ENCODE data around the gene TWIST1.

Gene TWIST1

DNA sequence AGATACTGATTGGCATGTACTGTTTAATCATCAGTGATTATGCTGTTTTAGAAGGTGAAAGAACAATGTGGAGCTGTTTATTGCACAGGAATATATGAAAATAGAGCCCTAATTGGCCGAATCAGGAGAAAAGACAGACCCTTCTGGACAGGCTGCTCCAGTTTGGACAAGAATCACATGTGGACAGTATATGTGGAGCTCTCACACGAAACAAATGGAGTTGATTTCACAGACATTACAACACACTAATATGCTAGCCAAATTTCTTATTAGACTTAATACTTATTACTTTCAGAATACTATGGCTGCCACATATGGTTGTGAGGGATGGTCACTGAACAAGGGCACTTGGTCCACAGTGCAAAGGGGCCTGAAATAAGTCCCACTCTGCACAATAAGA lies 15.5 kb downstream of the TWIST1 start:
- TF ChIP-seq EGR1 (IDR thresholded peaks at IDR 0.05) (no peak), CREB1 (IDR thresholded peaks at IDR 0.05; ENCODE audit: low read depth) (no peak), ZBTB7A (IDR thresholded peaks at IDR 0.05; ENCODE audit: low read depth) (no peak), NFIC (IDR thresholded peaks at IDR 0.05) (no peak)

DNA sequence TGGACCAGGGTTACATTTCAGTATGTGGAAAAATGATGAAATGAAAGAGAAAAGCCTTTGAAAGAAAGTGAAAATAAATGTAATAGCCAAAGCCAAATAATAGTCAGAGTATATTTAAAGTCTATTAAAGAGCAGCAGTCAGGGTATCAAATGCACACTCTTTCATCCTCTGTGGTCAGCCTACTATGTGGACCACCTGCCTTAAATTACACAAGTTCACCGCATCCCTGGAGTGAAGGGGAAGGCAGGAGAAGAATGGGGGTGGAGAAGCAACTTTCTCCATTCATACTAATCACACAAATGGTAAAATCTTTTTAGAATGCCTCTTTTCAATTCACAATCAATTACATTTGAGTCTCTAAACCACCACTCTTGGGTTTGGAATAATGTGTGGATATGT lies 16.0 kb downstream of the TWIST1 start:
- TF ChIP-seq, protein P1, sequence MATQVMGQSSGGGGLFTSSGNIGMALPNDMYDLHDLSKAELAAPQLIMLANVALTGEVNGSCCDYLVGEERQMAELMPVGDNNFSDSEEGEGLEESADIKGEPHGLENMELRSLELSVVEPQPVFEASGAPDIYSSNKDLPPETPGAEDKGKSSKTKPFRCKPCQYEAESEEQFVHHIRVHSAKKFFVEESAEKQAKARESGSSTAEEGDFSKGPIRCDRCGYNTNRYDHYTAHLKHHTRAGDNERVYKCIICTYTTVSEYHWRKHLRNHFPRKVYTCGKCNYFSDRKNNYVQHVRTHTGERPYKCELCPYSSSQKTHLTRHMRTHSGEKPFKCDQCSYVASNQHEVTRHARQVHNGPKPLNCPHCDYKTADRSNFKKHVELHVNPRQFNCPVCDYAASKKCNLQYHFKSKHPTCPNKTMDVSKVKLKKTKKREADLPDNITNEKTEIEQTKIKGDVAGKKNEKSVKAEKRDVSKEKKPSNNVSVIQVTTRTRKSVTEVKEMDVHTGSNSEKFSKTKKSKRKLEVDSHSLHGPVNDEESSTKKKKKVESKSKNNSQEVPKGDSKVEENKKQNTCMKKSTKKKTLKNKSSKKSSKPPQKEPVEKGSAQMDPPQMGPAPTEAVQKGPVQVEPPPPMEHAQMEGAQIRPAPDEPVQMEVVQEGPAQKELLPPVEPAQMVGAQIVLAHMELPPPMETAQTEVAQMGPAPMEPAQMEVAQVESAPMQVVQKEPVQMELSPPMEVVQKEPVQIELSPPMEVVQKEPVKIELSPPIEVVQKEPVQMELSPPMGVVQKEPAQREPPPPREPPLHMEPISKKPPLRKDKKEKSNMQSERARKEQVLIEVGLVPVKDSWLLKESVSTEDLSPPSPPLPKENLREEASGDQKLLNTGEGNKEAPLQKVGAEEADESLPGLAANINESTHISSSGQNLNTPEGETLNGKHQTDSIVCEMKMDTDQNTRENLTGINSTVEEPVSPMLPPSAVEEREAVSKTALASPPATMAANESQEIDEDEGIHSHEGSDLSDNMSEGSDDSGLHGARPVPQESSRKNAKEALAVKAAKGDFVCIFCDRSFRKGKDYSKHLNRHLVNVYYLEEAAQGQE (IDR thresholded peaks at IDR 0.05; ENCODE audit: low read depth): no peak
- TF ChIP-seq YY1 (IDR thresholded peaks at IDR 0.05; ENCODE audit: low read depth): no peak
- TF ChIP-seq EGR1 (IDR thresholded peaks at IDR 0.05): no peak
- TF ChIP-seq FOXM1 (IDR thresholded peaks at IDR 0.05; ENCODE audit: borderline replicate concordance, low read depth): no peak
- TF ChIP-seq TEAD4 (IDR thresholded peaks at IDR 0.05): no peak
- no peak for TF ChIP-seq TAF1 (IDR thresholded peaks at IDR 0.05; ENCODE audit: low read depth)
- TF ChIP-seq, protein P2, sequence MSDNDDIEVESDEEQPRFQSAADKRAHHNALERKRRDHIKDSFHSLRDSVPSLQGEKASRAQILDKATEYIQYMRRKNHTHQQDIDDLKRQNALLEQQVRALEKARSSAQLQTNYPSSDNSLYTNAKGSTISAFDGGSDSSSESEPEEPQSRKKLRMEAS (IDR thresholded peaks at IDR 0.05): no peak
- no peak for TF ChIP-seq EP300 (IDR thresholded peaks at IDR 0.05; ENCODE audit: borderline replicate concordance)
- TF ChIP-seq NFIC (IDR thresholded peaks at IDR 0.05): no peak
- no peak for TF ChIP-seq ZBTB7A (IDR thresholded peaks at IDR 0.05; ENCODE audit: low read depth)
- no peak for TF ChIP-seq CEBPB (IDR thresholded peaks at IDR 0.05)
- no peak for TF ChIP-seq TCF12 (IDR thresholded peaks at IDR 0.05; ENCODE audit: low read depth)
- no peak for TF ChIP-seq CREB1 (IDR thresholded peaks at IDR 0.05; ENCODE audit: low read depth)
- TF ChIP-seq RAD21 (IDR thresholded peaks at IDR 0.05; ENCODE audit: low read depth): no peak

DNA sequence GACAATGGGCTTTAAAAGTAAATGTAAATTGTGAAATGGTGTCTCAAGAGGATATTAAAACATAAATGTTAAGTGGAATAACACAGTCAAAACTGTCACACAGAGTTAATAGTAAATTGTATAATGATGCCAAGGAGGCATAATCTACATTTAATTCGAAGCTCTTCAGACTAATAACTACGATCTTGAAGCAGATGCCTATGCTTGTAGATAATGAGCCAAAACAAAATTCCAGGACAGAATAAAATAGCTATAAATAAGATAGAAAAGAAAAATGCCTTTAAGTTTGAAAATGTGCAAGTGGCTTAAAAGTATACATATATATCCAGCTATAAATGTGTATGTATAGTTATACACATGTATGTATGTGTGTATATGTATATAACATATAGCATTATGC lies 17.5 kb downstream of the TWIST1 start:
- TF ChIP-seq ZBTB7A (IDR thresholded peaks at IDR 0.05; ENCODE audit: low read depth): no peak
- TF ChIP-seq NFIC (IDR thresholded peaks at IDR 0.05): no peak
- TF ChIP-seq, protein P3, sequence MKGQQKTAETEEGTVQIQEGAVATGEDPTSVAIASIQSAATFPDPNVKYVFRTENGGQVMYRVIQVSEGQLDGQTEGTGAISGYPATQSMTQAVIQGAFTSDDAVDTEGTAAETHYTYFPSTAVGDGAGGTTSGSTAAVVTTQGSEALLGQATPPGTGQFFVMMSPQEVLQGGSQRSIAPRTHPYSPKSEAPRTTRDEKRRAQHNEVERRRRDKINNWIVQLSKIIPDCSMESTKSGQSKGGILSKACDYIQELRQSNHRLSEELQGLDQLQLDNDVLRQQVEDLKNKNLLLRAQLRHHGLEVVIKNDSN (IDR thresholded peaks at IDR 0.05): no peak
- no peak for TF ChIP-seq FOXM1 (IDR thresholded peaks at IDR 0.05; ENCODE audit: borderline replicate concordance, low read depth)

DNA sequence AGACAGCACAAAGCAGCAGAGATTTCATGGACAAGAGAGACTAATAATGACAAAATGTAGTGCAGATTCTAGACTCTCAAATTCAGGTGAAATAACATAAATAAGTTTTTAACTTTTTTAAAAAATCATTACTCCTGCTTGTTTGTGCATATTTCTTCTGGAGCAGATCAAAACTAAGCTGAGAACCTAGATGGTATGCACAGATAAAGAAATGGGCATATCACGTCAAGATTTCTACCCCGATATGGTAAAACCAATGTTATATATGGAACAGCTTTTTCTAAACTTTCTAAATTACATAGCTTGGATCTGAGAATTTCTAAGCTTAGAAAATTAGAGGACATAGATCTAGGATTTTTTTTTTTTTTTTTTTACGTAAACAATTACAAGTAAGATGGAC lies 18.2 kb downstream of the TWIST1 start:
- TF ChIP-seq NFIC (IDR thresholded peaks at IDR 0.05) (no peak), RAD21 (IDR thresholded peaks at IDR 0.05; ENCODE audit: low read depth) (no peak)

DNA sequence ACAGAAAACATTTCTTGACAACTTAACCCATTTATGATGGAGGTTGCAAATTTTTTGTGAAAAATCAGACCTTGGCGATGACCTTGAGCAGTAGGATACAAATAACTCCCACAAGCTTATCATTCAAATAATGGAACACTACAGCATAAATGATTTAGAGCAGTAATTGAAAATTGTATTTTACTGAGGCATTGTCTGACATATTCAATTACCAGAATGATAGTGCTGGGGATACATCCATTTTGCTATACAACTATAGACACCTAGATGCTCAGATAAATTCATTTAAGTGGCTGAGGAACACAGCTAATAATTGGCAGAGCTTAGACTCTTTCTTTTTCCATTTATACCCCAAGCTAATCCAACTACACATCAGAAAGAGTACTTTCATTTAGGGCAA lies 18.9 kb downstream of the TWIST1 start:
- TF ChIP-seq, protein P2 (IDR thresholded peaks at IDR 0.05): no peak

DNA sequence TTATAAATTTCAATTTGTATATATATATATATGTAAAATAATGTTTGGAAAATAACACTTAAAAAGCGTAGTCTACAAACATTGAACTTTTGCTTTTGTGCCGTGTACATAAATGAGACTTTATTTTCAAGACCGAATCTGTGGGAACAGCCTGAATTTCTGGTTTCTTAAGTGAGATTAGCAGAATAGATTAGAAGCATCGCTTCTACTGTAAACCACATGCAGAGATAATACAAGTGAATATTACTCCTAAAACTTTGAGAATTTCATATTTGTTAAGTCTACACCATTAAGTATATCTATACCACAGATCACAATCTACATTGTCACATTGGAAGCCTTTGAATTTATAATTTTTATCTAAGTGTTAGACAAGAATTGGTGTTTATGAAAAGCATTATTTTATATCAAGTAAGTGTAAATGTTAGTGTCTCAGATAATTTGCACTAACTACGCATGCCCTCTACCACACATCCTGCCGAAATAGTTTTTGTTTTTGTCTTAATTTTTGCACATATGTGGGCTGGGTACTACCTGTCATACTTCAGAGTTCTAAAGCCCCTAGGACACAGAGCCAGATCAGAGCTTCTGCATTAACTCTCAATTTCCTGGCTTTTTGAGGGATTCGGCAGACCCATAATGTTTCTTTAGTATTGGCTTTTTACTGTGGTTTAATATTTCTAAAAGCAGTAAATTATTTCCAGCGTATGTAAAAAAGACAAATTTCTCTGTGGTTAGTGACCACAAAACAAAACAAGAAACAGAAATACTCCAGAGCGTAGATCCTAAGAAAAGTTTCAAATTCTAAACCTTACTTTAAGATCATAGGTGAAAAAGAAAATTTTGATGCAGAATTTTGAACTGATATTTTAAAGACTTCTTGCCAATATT lies 20.0 kb downstream of the TWIST1 start:
- TF ChIP-seq EP300 (IDR thresholded peaks at IDR 0.05; ENCODE audit: borderline replicate concordance): no peak
- no peak for TF ChIP-seq CEBPB (IDR thresholded peaks at IDR 0.05)
- TF ChIP-seq CREB1 (IDR thresholded peaks at IDR 0.05; ENCODE audit: low read depth): no peak
- no peak for TF ChIP-seq TEAD4 (IDR thresholded peaks at IDR 0.05)
- TF ChIP-seq ZBTB7A (IDR thresholded peaks at IDR 0.05; ENCODE audit: low read depth): no peak
- TF ChIP-seq TAF1 (IDR thresholded peaks at IDR 0.05; ENCODE audit: low read depth): no peak
- no peak for TF ChIP-seq TCF12 (IDR thresholded peaks at IDR 0.05; ENCODE audit: low read depth)
- TF ChIP-seq, protein P1 (IDR thresholded peaks at IDR 0.05; ENCODE audit: low read depth): no peak
- TF ChIP-seq NFIC (IDR thresholded peaks at IDR 0.05): no peak
- TF ChIP-seq, protein P2 (IDR thresholded peaks at IDR 0.05): no peak
- TF ChIP-seq YY1 (IDR thresholded peaks at IDR 0.05; ENCODE audit: low read depth): no peak
- no peak for TF ChIP-seq FOXM1 (IDR thresholded peaks at IDR 0.05; ENCODE audit: borderline replicate concordance, low read depth)
- TF ChIP-seq, protein P3 (IDR thresholded peaks at IDR 0.05): no peak
- no peak for TF ChIP-seq EGR1 (IDR thresholded peaks at IDR 0.05)
